ENCODE data around the gene EYA3.

EYA3 gene

GRCh38 chr1:27940870-27941560, 147.4 kb downstream of the EYA3 start:
- no peak for DNase-seq (ENCODE audit: low read depth)

- peak; percentile 68 for DNase-seq (ENCODE audit: low read depth)
These were observed 148.1 kb downstream of the EYA3 start for GRCh38 chr1:27940297-27940696.

GRCh38 chr1:27938488-27938887, 149.9 kb downstream of the EYA3 start:
- no peak for DNase-seq (ENCODE audit: low read depth)

GRCh38 chr1:27937524-27937836, 150.9 kb downstream of the EYA3 start:
- no peak for DNase-seq (ENCODE audit: low read depth)

GRCh38 chr1:27936370-27936769, 152.0 kb downstream of the EYA3 start:
- DNase-seq (ENCODE audit: low read depth), result no peak

GRCh38 chr1:27935721-27936120, 152.7 kb downstream of the EYA3 start:
- no peak for DNase-seq (ENCODE audit: low read depth)

GRCh38 chr1:27934818-27935549, 153.4 kb downstream of the EYA3 start, which contains the start of gene SMPDL3B:
TSS of gene SMPDL3B (plus strand) at chr1:27935000. CDS start at chr1:27935184, 184 bp downstream.
- DNase-seq (ENCODE audit: low read depth), result no peak

- no peak for DNase-seq (ENCODE audit: low read depth)
These were observed 156.7 kb downstream of the EYA3 start for GRCh38 chr1:27931759-27932158.

GRCh38 chr1:27931184-27931583, 157.2 kb downstream of the EYA3 start:
- no peak for DNase-seq (ENCODE audit: low read depth)

- no peak for DNase-seq (ENCODE audit: low read depth)
These were observed 160.0 kb downstream of the EYA3 start for GRCh38 chr1:27928216-27928954.

- DNase-seq (ENCODE audit: low read depth), result no peak
These were observed 166.1 kb downstream of the EYA3 start for GRCh38 chr1:27922272-27922671.
